Large intestine (tissue), 12 donors: ENCODE measurements around the gene NRAP. TPM values are rescaled to one million over a fixed set of nuclear protein-coding genes. Genes with fewer than 3 reads are reported as not detected.

ENCODE experiments used
- DNase-seq, 2 donors: peaks; one replicate each; pipeline versions ENCODE4 v3.0.0 to v3.0.0-alpha.2; 2013
- H3K27ac ChIP-seq: one replicate; pipeline ENCODE4 v1.5.1; 2013; ENCODE audit warnings: low read length
- H3K27me3 ChIP-seq: 2 replicates; pipeline ENCODE4 v1.6.1; 2013; ENCODE audit warnings: low read length; ENCODE audit not compliant: control insufficient read depth, insufficient read depth
- H3K36me3 ChIP-seq: 2 replicates; pipeline ENCODE4 v1.6.1; 2013; ENCODE audit warnings: low read length; ENCODE audit not compliant: control insufficient read depth, insufficient read depth
- H3K4me1 ChIP-seq: one replicate; pipeline ENCODE4 v1.6.1; 2013; ENCODE audit warnings: low read length; ENCODE audit not compliant: control insufficient read depth, insufficient read depth
- H3K4me3 ChIP-seq: one replicate; pipeline ENCODE4 v1.5.1; 2013; ENCODE audit warnings: low read length
- H3K9me3 ChIP-seq: one replicate; pipeline ENCODE4 v1.6.1; 2013; ENCODE audit warnings: mild to moderate bottlenecking, low read depth, low read length, moderate library complexity; ENCODE audit not compliant: control insufficient read depth
- WGBS: methylation state at CpG from one replicate; pipeline ENCODE4 v1.1.5; 2013; ENCODE audit warnings: low lambda C conversion rate; ENCODE audit not compliant: insufficient coverage; 5-methylcytosine and 5-hydroxymethylcytosine counted together
- long read RNA-seq, 11 donors: transcript quantifications; one replicate each; lab custom pipeline, GENCODE V29; 2026
- polyA plus RNA-seq: library from polyadenylated mRNA; unstranded; fragments of 120-200 nt; gene quantifications from one replicate; pipeline ENCODE4 v1.2.1, GENCODE V29; 2013

Gene NRAP
- polyA plus RNA-seq = 0.06 TPM
- long read RNA-seq, donor 1, partial matches to known transcripts = 9 of 9 reads
- long read RNA-seq, donor 1, other reads (novel, unspliced or antisense) = 0 of 9 reads
- long read RNA-seq, donor 2 = 0 reads
- long read RNA-seq, donor 3 = 0 reads
- long read RNA-seq, donor 4 = 0 reads
- long read RNA-seq, donor 5 = 0 reads
- long read RNA-seq, donor 6 = 0 reads
- long read RNA-seq, donor 7 = 0 reads
- long read RNA-seq, donor 8, partial matches to known transcripts = 84 of 94 reads
- long read RNA-seq, donor 8, other reads (novel, unspliced or antisense) = 10 of 94 reads
- long read RNA-seq, donor 9 = 0 reads
- long read RNA-seq, donor 10 = 0 reads
- long read RNA-seq, donor 11, partial matches to known transcripts = 29 of 29 reads
- long read RNA-seq, donor 11, other reads (novel, unspliced or antisense) = 0 of 29 reads

GRCh38 chr10:113663908-113664307 lies at the start of gene NRAP:
Gene NRAP (minus strand): TSS chr10:113664041. CDS start chr10:113663882, 159 bp downstream.
- Histone ChIP-seq H3K9me3 (no peaks in the 10 kb centered on the region), H3K27me3 (peaks cover 9% of the 10 kb centered on the region), H3K27ac (no peak within 1 kb of the TSS), H3K4me1 (no peaks in the 10 kb centered on the region), H3K36me3 (no peaks in the 10 kb centered on the region), H3K4me3 (no peak within 1 kb of the TSS)
- no CpG with 5 or more reads among the region's 5 CpGs for WGBS
- DNase-seq = no peak

- DNase-seq = no peak
- 60% methylated on average over 1 of the region's 2 CpGs for WGBS
- Histone ChIP-seq H3K27me3 (no peaks in the 10 kb centered on the region), H3K36me3 (peaks cover 14% of the 10 kb centered on the region), H3K4me1 (no peaks in the 10 kb centered on the region), H3K4me3 (no peak overlapping the region), H3K27ac (no peak overlapping the region), H3K9me3 (no peaks in the 10 kb centered on the region)
Observed at GRCh38 chr10:113713640-113713982, 49.8 kb upstream of the NRAP start.

GRCh38 chr10:113712755-113713639 lies 49.2 kb upstream of the NRAP start:
- H3K4me3 ChIP-seq = no peak overlapping the region
- no peaks in the 10 kb centered on the region for H3K4me1 ChIP-seq
- WGBS = 83% methylated on average over 1 of the region's 8 CpGs
- H3K27me3 ChIP-seq = no peaks in the 10 kb centered on the region
- no peak for DNase-seq
- H3K27ac ChIP-seq = no peak overlapping the region
- H3K36me3 ChIP-seq = peaks cover 14% of the 10 kb centered on the region
- H3K9me3 ChIP-seq = no peaks in the 10 kb centered on the region

GRCh38 chr10:113712024-113712423 lies 48.2 kb upstream of the NRAP start:
- no peak overlapping the region for H3K4me3 ChIP-seq
- DNase-seq = no peak
- no peaks in the 10 kb centered on the region for H3K4me1 ChIP-seq
- H3K27ac ChIP-seq = no peak overlapping the region
- 100% methylated on average over 1 of the region's 3 CpGs for WGBS
- H3K36me3 ChIP-seq = peaks cover 16% of the 10 kb centered on the region
- H3K9me3 ChIP-seq = no peaks in the 10 kb centered on the region
- no peaks in the 10 kb centered on the region for H3K27me3 ChIP-seq

GRCh38 chr10:113711142-113711541 lies 47.3 kb upstream of the NRAP start:
- Histone ChIP-seq H3K27ac (no peak overlapping the region), H3K4me1 (no peaks in the 10 kb centered on the region), H3K36me3 (peaks cover 15% of the 10 kb centered on the region), H3K27me3 (no peaks in the 10 kb centered on the region), H3K9me3 (no peaks in the 10 kb centered on the region), H3K4me3 (no peak overlapping the region)
- WGBS = no CpG with 5 or more reads among the region's 2 CpGs
- no peak for DNase-seq

- Histone ChIP-seq H3K4me1 (peaks cover 8% of the 10 kb centered on the region), H3K4me3 (no peak overlapping the region), H3K9me3 (no peaks in the 10 kb centered on the region), H3K27me3 (no peaks in the 10 kb centered on the region), H3K27ac (no peak overlapping the region), H3K36me3 (peaks cover 18% of the 10 kb centered on the region)
- WGBS = 67% methylated on average over 2 of the region's 8 CpGs
- no peak for DNase-seq
Observed at GRCh38 chr10:113709221-113709838, 45.5 kb upstream of the NRAP start.

- H3K9me3 ChIP-seq = no peaks in the 10 kb centered on the region
- H3K27me3 ChIP-seq = no peaks in the 10 kb centered on the region
- DNase-seq = no peak
- no peak overlapping the region for H3K4me3 ChIP-seq
- peaks cover 20% of the 10 kb centered on the region for H3K36me3 ChIP-seq
- H3K4me1 ChIP-seq = peaks cover 8% of the 10 kb centered on the region
- 73% methylated on average over 2 of the region's 6 CpGs for WGBS
- no peak overlapping the region for H3K27ac ChIP-seq
Observed at GRCh38 chr10:113708640-113709039, 44.8 kb upstream of the NRAP start.

GRCh38 chr10:113706623-113707022 lies 42.8 kb upstream of the NRAP start:
- Histone ChIP-seq H3K4me1 (peaks cover 8% of the 10 kb centered on the region), H3K36me3 (peaks cover 22% of the 10 kb centered on the region), H3K4me3 (no peak overlapping the region), H3K27ac (no peak overlapping the region), H3K9me3 (no peaks in the 10 kb centered on the region), H3K27me3 (no peaks in the 10 kb centered on the region)
- no CpG with 5 or more reads among the region's 5 CpGs for WGBS
- no peak for DNase-seq

- Histone ChIP-seq H3K9me3 (no peaks in the 10 kb centered on the region), H3K27me3 (no peaks in the 10 kb centered on the region), H3K36me3 (peaks cover 25% of the 10 kb centered on the region), H3K4me1 (peaks cover 8% of the 10 kb centered on the region), H3K4me3 (no peak overlapping the region), H3K27ac (no peak overlapping the region)
- no peak for DNase-seq
Observed at GRCh38 chr10:113705344-113705652, 41.5 kb upstream of the NRAP start.

- 0% methylated on average over 1 of the region's 6 CpGs for WGBS
- H3K27me3 ChIP-seq = no peaks in the 10 kb centered on the region
Observed at GRCh38 chr10:113704637-113705343, 40.9 kb upstream of the NRAP start.

More at GRCh38 chr10:113704637-113705343, 40.9 kb upstream of the NRAP start:
- DNase-seq = peak; percentile 29 to 32
- Histone ChIP-seq H3K4me3 (no peak overlapping the region), H3K27ac (no peak overlapping the region), H3K36me3 (peaks cover 26% of the 10 kb centered on the region), H3K4me1 (peaks cover 8% of the 10 kb centered on the region), H3K9me3 (no peaks in the 10 kb centered on the region)
